SU-DHL-6 (cell line): ENCODE data around the gene TRMT10B.

Experiments used
- H2AFZ ChIP-seq: fragments of 200-600 bp; sonication (generic); 2 replicates; pipeline ENCODE4 v1.6.1; 2014; ENCODE audit warnings: low read depth, mild to moderate bottlenecking, moderate library complexity, mixed read lengths, antibody characterized with exemption, low read length; ENCODE audit not compliant: severe bottlenecking
- H3F3A ChIP-seq: fragments of 200-600 bp; shearing (Covaris generic); 2 replicates; pipeline ENCODE4 v1.6.0; 2016; ENCODE audit warnings: antibody characterized with exemption, mild to moderate bottlenecking; ENCODE audit not compliant: insufficient read depth
- H3K27ac ChIP-seq: fragments of 200-600 bp; sonication (generic); 2 replicates; pipeline ENCODE4 v1.5.1; 2016; ENCODE audit warnings: low read depth, mild to moderate bottlenecking, low read length, moderate library complexity, mixed read lengths
- H3K27me3 ChIP-seq: fragments of 200-600 bp; sonication (generic), shearing (Covaris generic); 2 replicates; pipeline ENCODE4 v1.6.0; 2014; ENCODE audit warnings: mild to moderate bottlenecking, low read length
- H3K36me3 ChIP-seq: fragments of 200-600 bp; sonication (generic); 2 replicates; pipeline ENCODE4 v1.6.1; 2014; ENCODE audit warnings: mild to moderate bottlenecking, low read length, mixed read lengths
- H3K4me2 ChIP-seq: fragments of 300-600, 200-600 bp; shearing (Covaris generic), sonication (generic); 2 replicates; pipeline ENCODE4 v1.6.0; 2014; ENCODE audit warnings: low read length, low read depth, mild to moderate bottlenecking; ENCODE audit not compliant: poor library complexity, severe bottlenecking
- H3K4me3 ChIP-seq: fragments of 200-600 bp; sonication (generic); 2 replicates; pipeline ENCODE4 v1.5.1; 2014; ENCODE audit warnings: antibody characterized with exemption, low read length, mild to moderate bottlenecking, mixed read lengths; ENCODE audit not compliant: insufficient read depth, poor library complexity, severe bottlenecking
- H3K79me2 ChIP-seq: fragments of 200-600 bp; sonication (generic); 2 replicates; pipeline ENCODE4 v1.6.1; 2014; ENCODE audit warnings: mild to moderate bottlenecking, low read length, moderate library complexity; ENCODE audit not compliant: insufficient read depth
- H3K9ac ChIP-seq: fragments of 200-600 bp; sonication (generic); 2 replicates; pipeline ENCODE4 v1.7.0; 2014; ENCODE audit warnings: mild to moderate bottlenecking, low read length
- H3K9me2 ChIP-seq: fragments of 200-600 bp; sonication (generic); replicated peaks from 2 replicates; pipeline ENCODE4 v1.6.1; 2014; ENCODE audit warnings: low read length; ENCODE audit not compliant: insufficient read depth
- H3K9me3 ChIP-seq: fragments of 200-600 bp; sonication (generic); 2 replicates; pipeline ENCODE4 v1.6.1; 2014; ENCODE audit warnings: low read length, mixed read lengths; ENCODE audit not compliant: insufficient read depth
- H4K20me1 ChIP-seq: fragments of 200-600 bp; sonication (generic); 2 replicates; pipeline ENCODE4 v1.6.1; 2014; ENCODE audit warnings: low read depth, mild to moderate bottlenecking, antibody characterized with exemption, low read length, moderate library complexity, mixed read lengths
- CTCF ChIP-seq: fragments of 200-600 bp; sonication (generic); IDR thresholded peaks from one replicate; pipeline ENCODE4 v1.5.1; 2017; ENCODE audit warnings: antibody characterized with exemption, mild to moderate bottlenecking, low read length, moderate library complexity; ENCODE audit not compliant: insufficient read depth, poor library complexity, severe bottlenecking
- EZH2phosphoT487 ChIP-seq: fragments of 200-600 bp; sonication (generic), shearing (Covaris generic); conservative IDR thresholded peaks from 2 replicates; pipeline ENCODE4 v1.6.1; 2018; ENCODE audit warnings: mild to moderate bottlenecking, antibody characterized with exemption, low read length, moderate library complexity, mixed read lengths

The TRMT10B gene

GRCh38 chr9:37790096-37790495, 36.5 kb downstream of the TRMT10B start:
- Histone ChIP-seq H2AFZ (no peak overlapping the region), H3K9me2 (no peaks in the 10 kb centered on the region), H3F3A (0 out of 2 replicates have a peak, but pooled peaks cover 4% of the 10 kb centered on the region), H3K27me3 (no peaks in the 10 kb centered on the region), H3K4me3 (no peak overlapping the region), H3K9me3 (no peaks in the 10 kb centered on the region), H3K4me2 (no peak overlapping the region), H3K36me3 (no peaks in the 10 kb centered on the region), H3K9ac (no peak overlapping the region), H3K79me2 (no peaks in the 10 kb centered on the region), H3K27ac (no peak overlapping the region), H4K20me1 (no peaks in the 10 kb centered on the region)
- no peak for TF ChIP-seq EZH2phosphoT487
- no peak for TF ChIP-seq CTCF

- no peaks in the 10 kb centered on the region for H3K27me3 ChIP-seq
- no peak overlapping the region for H3K4me2 ChIP-seq
- H2AFZ ChIP-seq: no peak overlapping the region
- H3K27ac ChIP-seq: no peak overlapping the region
- H3K36me3 ChIP-seq: no peaks in the 10 kb centered on the region
- H3K4me3 ChIP-seq: no peak overlapping the region
- no peaks in the 10 kb centered on the region for H3K9me3 ChIP-seq
- TF ChIP-seq EZH2phosphoT487 (no peak), CTCF (no peak)
- no peak overlapping the region for H3K9ac ChIP-seq
- H3F3A ChIP-seq: no peaks in the 10 kb centered on the region
- H4K20me1 ChIP-seq: no peaks in the 10 kb centered on the region
- H3K9me2 ChIP-seq: no peaks in the 10 kb centered on the region
- H3K79me2 ChIP-seq: no peaks in the 10 kb centered on the region
These were observed 38.5 kb downstream of the TRMT10B start for GRCh38 chr9:37792122-37792521.

- Histone ChIP-seq H3K27ac (no peak overlapping the region), H3K9me2 (no peaks in the 10 kb centered on the region), H3K27me3 (no peaks in the 10 kb centered on the region), H4K20me1 (no peaks in the 10 kb centered on the region), H2AFZ (no peak overlapping the region), H3K36me3 (no peaks in the 10 kb centered on the region), H3K4me3 (no peak overlapping the region), H3K79me2 (peaks cover 5% of the 10 kb centered on the region; the same call in 1 of the 2 replicates), H3K9ac (no peak overlapping the region), H3K4me2 (no peak overlapping the region), H3K9me3 (no peaks in the 10 kb centered on the region), H3F3A (no peaks in the 10 kb centered on the region)
- TF ChIP-seq EZH2phosphoT487 (no peak), CTCF (no peak)
These were observed 42.6 kb downstream of the TRMT10B start for GRCh38 chr9:37796232-37796631.

- Histone ChIP-seq H3K9me2 (no peaks in the 10 kb centered on the region), H3K36me3 (no peaks in the 10 kb centered on the region), H2AFZ (no peak overlapping the region), H3K9me3 (no peaks in the 10 kb centered on the region), H3F3A (0 out of 2 replicates have a peak, but pooled peaks cover 5% of the 10 kb centered on the region), H3K79me2 (peaks cover 30% of the 10 kb centered on the region), H4K20me1 (peaks cover 5% of the 10 kb centered on the region; the same call in 1 of the 2 replicates), H3K9ac (no peak overlapping the region), H3K4me2 (no peak overlapping the region), H3K27ac (no peak overlapping the region), H3K27me3 (no peaks in the 10 kb centered on the region), H3K4me3 (no peak overlapping the region)
- no peak for TF ChIP-seq CTCF
These were observed 45.1 kb downstream of the TRMT10B start for GRCh38 chr9:37798677-37799076.
